ENCODE measurements around the gene CMC4. TPM values are rescaled to one million over a fixed set of nuclear protein-coding genes. Genes with fewer than 3 reads are reported as not detected.

Gene CMC4
- total and polyA plus RNA-seq, 9 of the 15 experiments (the other 6 are each of a cell fraction or from before 2014, with no cell fraction given) = 3.5 to 16.9 (median 8.2) TPM

DNA sequence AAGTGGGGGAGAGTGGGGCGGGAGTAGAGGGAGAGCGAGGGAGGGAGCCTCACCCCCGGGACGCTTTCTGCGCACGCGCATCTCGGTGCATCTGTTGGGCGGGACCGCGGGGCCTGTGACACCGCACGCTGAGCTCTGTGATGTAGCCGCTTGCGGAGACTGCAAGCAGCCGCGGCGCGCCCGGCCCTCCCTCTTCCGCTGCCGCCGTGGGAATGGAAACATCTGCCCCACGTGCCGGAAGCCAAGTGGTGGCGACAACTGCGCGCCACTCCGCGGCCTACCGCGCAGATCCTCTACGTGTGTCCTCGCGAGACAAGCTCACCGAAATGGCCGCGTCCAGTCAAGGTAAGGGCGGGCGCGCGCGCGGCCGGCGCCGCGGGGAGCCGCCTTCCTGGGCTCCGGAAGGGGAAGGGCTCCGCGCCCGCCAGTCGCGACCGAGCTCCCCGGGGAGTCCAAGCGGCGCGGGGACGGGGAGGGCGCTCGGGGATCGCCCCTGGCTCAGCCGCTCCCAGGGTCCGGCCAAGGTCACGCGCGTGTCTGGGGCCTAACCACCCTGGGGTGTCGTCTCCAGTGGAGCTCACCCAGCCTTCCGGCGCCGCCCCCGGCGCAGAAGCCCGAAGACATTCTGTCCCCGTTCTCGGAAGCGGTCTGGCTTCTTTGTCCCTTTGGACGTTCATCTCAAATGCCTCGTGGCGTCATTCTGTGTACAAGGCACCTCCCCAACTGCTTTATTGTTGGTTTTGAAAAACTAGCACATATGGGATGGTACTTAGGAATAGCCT, 44.0 kb downstream of the CMC4 start, which contains the start of gene FUNDC2 (continued):
- TF ChIP-seq E2F4 (CRISPR knock-in tag; IDR thresholded peaks at IDR 0.05; ENCODE audit: low read depth) (0 out of 2 replicates have a peak, but pooled peaks have one; percentile 65), ZNF551 (CRISPR knock-in tag; IDR thresholded peaks at IDR 0.05) (no peak), ZBTB7A (IDR thresholded peaks at IDR 0.05; ENCODE audit: borderline replicate concordance, control insufficient read depth, low read depth, low read length) (peak; percentile 69; the same call in 1 of the 2 replicates), SMAD1 (IDR thresholded peaks at IDR 0.05; ENCODE audit: low read depth, low read length, partially characterized antibody) (no peak), RBM34 (IDR thresholded peaks at IDR 0.05; ENCODE audit: borderline replicate concordance, insufficient read depth, low read length) (no peak), ZNF134 (CRISPR knock-in tag; conservative IDR thresholded peaks at IDR 0.05) (no peak), ZC3H4 (CRISPR knock-in tag; IDR thresholded peaks at IDR 0.05; ENCODE audit: borderline replicate concordance) (no peak), MBD2 (IDR thresholded peaks at IDR 0.05; ENCODE audit: borderline replicate concordance, low read depth) (peak; percentile 59; the same call in 1 of the 2 replicates), RBBP5 (IDR thresholded peaks at IDR 0.05; ENCODE audit: borderline replicate concordance, insufficient read depth, low read length, poor library complexity, severe bottlenecking) (peak; percentile 92), BRF1 (IDR thresholded peaks at IDR 0.05; ENCODE audit: borderline replicate concordance, extremely low read depth, insufficient read length) (no peak), ZNF785 (CRISPR knock-in tag; IDR thresholded peaks at IDR 0.05) (no peak), ARID3B (CRISPR knock-in tag; IDR thresholded peaks at IDR 0.05; ENCODE audit: borderline replicate concordance) (no peak), JUN (IDR thresholded peaks at IDR 0.05; ENCODE audit: borderline replicate concordance, low read depth, low read length) (no peak), JUN (CRISPR knock-in tag; IDR thresholded peaks at IDR 0.05; ENCODE audit: borderline replicate concordance) (no peak), ILK (tag; IDR thresholded peaks at IDR 0.05; ENCODE audit: borderline replicate concordance, low read depth) (no peak), ZFPM2 (CRISPR knock-in tag; IDR thresholded peaks at IDR 0.05) (no peak), ZNF586 (CRISPR knock-in tag; conservative IDR thresholded peaks at IDR 0.05) (no peak), SMC3 (conservative IDR thresholded peaks at IDR 0.05; ENCODE audit: insufficient read depth, low read depth, low read length) (no peak), ZNF830 (CRISPR knock-in tag; IDR thresholded peaks at IDR 0.05) (no peak), SRSF9 (IDR thresholded peaks at IDR 0.05; ENCODE audit: borderline replicate concordance, low read depth, low read length) (no peak)
- TF ChIP-seq, protein P1, sequence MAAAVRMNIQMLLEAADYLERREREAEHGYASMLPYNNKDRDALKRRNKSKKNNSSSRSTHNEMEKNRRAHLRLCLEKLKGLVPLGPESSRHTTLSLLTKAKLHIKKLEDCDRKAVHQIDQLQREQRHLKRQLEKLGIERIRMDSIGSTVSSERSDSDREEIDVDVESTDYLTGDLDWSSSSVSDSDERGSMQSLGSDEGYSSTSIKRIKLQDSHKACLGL (CRISPR knock-in tag; IDR thresholded peaks at IDR 0.05; ENCODE audit: borderline replicate concordance, poor library complexity, severe bottlenecking) = peak; percentile 57
